Fibroblast of mammary gland (primary cell): ENCODE results near the gene TSSK2.

ENCODE experiments used
- DNase-seq: peaks from one replicate; pipeline ENCODE4 v3.0.0-alpha.2; 2010; ENCODE audit warnings: low read depth
- H3K4me3 ChIP-seq: 2 replicates; pipeline ENCODE4 v1.5.1; 2011; ENCODE audit warnings: low read depth, mild to moderate bottlenecking, low read length, moderate library complexity; ENCODE audit not compliant: control insufficient read depth
- TF ChIP-seq, protein P1 (sequence below): conservative IDR thresholded peaks from 2 replicates; pipeline ENCODE4 v1.5.1; 2011; ENCODE audit warnings: low read depth, low read length, inconsistent platforms; ENCODE audit not compliant: control insufficient read depth, insufficient read depth

Gene TSSK2

DNA sequence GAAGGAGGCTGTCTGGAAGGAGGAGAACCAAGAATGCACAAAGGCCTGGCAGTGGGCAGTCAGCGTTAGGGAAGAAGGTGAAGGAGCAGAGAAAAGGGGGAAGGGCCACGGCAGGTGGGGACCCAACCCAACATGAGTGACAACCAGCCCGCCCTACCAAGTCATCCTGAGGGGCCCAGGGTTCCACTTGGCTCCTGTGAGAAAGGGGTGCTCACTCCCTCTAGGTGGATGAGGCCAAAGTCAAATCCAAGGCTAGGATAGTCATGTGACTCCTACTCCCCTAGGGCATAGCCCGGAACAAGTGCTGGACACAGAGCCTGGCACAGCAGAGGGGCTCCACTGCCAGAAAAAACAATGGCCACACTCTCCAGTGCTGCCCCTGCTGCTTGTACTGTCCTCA lies 6.7 kb upstream of the TSSK2 start:
- no peak for DNase-seq
- TF ChIP-seq, protein P1, sequence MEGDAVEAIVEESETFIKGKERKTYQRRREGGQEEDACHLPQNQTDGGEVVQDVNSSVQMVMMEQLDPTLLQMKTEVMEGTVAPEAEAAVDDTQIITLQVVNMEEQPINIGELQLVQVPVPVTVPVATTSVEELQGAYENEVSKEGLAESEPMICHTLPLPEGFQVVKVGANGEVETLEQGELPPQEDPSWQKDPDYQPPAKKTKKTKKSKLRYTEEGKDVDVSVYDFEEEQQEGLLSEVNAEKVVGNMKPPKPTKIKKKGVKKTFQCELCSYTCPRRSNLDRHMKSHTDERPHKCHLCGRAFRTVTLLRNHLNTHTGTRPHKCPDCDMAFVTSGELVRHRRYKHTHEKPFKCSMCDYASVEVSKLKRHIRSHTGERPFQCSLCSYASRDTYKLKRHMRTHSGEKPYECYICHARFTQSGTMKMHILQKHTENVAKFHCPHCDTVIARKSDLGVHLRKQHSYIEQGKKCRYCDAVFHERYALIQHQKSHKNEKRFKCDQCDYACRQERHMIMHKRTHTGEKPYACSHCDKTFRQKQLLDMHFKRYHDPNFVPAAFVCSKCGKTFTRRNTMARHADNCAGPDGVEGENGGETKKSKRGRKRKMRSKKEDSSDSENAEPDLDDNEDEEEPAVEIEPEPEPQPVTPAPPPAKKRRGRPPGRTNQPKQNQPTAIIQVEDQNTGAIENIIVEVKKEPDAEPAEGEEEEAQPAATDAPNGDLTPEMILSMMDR, result no peak
- H3K4me3 ChIP-seq, result no peak overlapping the region

DNA sequence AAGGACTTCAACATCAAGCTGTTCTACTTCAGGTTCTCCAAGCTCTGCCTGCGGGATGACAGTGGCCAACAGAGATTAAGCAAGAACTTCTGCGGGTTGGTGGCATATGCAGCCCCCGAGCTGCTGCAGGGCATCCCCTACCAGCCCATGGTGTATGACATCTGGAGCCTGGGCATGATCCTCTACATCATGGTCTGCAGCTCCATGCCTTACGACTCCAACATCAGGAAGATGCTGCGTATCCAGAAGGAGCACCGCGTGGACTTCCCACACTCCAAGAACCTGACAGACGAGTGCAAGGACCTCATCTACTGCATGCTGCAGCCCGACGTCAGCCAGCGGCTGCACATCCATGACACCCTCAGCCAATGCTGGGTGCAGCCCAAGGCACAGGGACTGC lies 6.1 kb upstream of the TSSK2 start:
- H3K4me3 ChIP-seq, result no peak overlapping the region
- TF ChIP-seq, protein P1, result no peak
- DNase-seq, result no peak

DNA sequence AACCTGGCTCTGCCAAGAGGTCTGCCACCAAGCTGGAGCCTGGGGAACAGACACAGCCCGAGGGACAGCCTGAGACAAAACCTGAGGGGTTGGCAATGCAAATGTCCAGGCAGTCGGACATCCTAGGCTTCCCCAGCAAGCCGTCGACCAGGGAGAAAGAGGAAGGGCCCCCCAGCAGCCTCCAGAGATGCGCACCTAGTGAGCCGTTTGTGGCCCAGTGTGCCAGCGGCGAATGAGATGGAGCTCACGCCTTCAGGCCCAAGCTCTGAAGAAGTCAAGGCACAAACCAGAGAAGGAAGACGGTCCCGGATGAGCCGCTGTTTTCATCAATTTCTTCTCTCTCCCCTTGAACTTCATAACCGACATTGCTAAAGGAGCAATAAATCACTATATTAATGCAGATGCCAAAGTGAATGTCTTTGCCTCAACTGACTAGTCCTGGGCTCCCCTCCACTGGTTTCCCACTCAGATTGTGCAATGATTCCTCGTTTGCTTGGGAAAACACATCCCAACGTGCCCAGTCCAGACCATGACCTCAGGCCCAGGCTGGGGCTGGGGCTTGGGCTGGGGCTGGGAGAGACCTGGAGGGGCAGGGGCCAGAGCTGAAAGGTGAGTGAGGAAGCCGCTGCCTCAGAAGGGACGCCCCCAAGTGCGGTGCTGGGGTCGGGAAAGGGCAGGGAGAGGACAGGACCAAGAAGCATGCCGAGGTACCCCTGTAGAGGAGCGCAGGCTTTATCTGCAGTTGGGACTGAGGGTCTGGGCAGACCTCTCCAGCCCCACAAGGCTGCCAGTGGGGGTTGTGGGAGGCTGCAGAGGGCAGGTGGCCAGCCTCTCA lies 5.4 kb upstream of the TSSK2 start:
- TF ChIP-seq, protein P1, result no peak
- DNase-seq, result no peak
- H3K4me3 ChIP-seq, result no peak overlapping the region

DNA sequence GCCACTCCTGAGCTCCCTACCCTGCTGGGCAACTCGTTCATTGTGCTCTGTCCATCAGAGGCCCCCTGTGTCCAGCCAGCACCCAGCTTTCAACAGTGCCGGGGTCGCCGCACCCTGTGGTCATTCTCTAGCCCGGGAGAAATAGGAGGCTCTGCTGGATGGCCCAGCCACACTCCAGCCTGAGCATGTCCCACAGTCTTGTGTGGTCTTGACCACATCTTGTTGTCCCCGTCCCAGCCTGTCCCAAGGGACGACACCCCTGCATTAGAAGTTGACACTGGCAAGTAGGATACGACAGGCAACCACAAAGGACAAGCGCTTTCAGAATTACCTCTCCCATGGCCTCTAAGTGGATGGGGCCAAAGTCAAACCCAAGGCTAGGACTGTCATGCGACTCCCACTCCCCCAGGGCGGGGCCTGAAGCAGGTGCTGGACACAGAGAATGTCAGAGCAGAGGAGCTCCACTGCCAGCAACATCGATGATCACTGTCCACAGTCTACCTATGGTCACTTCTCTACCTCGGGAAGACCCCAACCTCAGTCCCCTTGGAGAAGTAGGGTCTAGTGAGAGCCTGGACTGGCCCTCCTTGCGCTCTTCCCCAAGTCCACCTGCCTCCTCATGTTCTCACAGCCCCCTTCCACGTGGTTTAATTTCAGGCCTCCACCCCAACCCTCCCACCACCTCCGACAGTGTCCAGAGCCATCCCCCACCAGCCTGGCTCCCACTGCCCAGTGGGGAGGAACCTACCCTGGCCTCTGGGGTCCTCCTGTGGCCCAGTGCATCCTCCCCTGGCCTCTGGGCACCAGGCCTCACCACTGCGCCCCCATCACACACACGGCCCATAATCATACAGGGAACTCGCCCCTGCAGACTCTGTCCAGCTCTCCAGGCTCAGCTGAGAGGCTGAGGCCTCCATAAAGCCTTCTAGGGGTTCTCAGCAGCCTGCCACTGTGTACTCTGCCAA lies 4.5 kb upstream of the TSSK2 start:
- TF ChIP-seq, protein P1, result no peak
- H3K4me3 ChIP-seq, result no peak overlapping the region
- no peak for DNase-seq

DNA sequence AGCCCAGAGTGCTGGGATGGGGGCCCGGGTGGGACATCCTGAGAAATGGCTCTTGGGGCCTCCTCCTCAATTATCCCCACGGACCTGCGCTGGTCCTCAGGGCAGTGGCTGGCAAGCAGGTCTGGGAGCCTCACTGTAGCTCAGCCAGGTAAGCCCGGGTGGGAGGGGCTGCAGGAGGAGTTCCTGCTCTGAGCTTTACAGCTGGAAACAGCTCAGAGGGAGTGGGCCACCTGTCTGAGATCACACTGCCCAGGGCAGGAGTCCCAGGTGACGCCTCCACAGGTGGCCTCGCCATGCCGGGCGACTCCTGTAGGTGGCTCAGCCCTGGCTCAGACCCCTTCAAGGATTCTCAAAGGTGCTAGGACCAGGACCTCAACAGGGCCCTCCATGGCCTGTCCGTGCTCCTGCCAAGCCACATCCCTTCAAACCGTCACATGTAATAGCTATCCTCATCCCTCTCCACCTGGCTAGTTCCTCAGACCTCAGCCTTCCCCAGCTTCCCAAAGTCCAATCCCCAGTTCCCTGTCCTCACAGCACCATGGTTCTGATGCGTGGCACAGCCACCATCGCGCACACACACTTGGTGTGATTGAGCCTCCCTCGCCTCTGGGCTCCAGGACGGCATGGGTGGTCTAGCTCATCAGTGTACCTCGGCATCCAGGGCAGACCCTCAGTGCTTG lies 3.6 kb upstream of the TSSK2 start:
- no peak for DNase-seq
- H3K4me3 ChIP-seq, result no peak overlapping the region
- TF ChIP-seq, protein P1, result no peak

DNA sequence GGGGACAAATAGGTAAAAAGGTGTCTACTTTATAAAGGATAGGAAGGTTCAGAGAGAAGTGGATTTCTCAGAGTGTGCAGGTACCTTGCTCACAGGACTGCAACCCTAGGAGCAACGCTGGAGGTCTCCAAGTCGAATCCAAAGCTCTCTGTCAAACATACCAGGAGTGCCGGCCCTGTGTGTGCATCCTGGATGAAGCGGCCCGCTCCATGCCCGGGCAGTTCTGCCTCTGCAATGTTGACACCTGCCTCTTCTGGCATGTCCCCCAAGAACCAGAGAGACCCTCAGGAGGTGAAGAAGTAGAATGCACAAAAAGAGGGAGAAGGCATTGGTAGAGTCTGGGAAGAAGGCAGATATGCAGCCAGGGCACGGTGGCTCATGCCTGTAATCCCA lies 3.1 kb upstream of the TSSK2 start:
- no peak overlapping the region for H3K4me3 ChIP-seq

More for the DNA sequence above, 3.1 kb upstream of the TSSK2 start:
- DNase-seq, result no peak
- TF ChIP-seq, protein P1, result no peak
